AG04450 (cell line): ENCODE results near the gene WDR18. TPM values are rescaled to one million over a fixed set of nuclear protein-coding genes. Genes with fewer than 3 reads are reported as not detected.
A peak's percentile ranks its signal among the peaks of the same experiment; 100 is the strongest.

Source experiments
- CTCF ChIA-PET: fragments of 300-600, 350-600 bp; formaldehyde crosslinking; extraction: SDS; loops from one replicate; lab custom pipeline; 2022; ENCODE audit warnings: antibody characterized with exemption, inconsistent platforms; lab: Charles Lee
- POLR2A ChIA-PET: fragments of 350-600 bp; formaldehyde crosslinking; extraction: SDS; loops from one replicate; lab custom pipeline; 2021; ENCODE audit warnings: antibody characterized with exemption, inconsistent platforms; lab: Yijun Ruan, JAX
- DNase-seq: peaks from one replicate; pipeline ENCODE4 v3.0.0-alpha.2; 2011; ENCODE audit warnings: low read depth, low spot score
- H3K27ac ChIP-seq: one replicate; pipeline ENCODE4 v1.5.1; 2012; ENCODE audit warnings: low read depth, low read length, control low read depth
- H3K27me3 ChIP-seq: one replicate; pipeline ENCODE4 v1.6.0; 2012; ENCODE audit warnings: low read length; ENCODE audit not compliant: control insufficient read depth, insufficient read depth
- H3K4me3 ChIP-seq: 2 replicates; pipeline ENCODE4 v1.5.1; 2011; ENCODE audit warnings: mild to moderate bottlenecking, low read depth, low read length, control low read depth
- H3K9me3 ChIP-seq: 2 replicates; pipeline ENCODE4 v1.5.1; 2012; ENCODE audit warnings: low read length; ENCODE audit not compliant: control insufficient read depth, insufficient read depth
- CTCF ChIP-seq: IDR thresholded peaks from 2 replicates; pipeline ENCODE4 v1.5.1; 2011; ENCODE audit warnings: low read depth, low read length, control low read depth, inconsistent platforms
- polyA plus RNA-seq: library from polyadenylated mRNA; depleted of rRNA; stranded (reverse); fragments of >200 nt; gene quantifications from 2 replicates; pipeline ENCODE4 v1.2.3, GENCODE V29; 2011

The WDR18 gene
- polyA plus RNA-seq, 1 experiment: 24.5 TPM

GRCh38 chr19:993831-994393 is 9.8 kb downstream of the WDR18 start:
- H3K4me3 ChIP-seq: no peak overlapping the region
- no peak overlapping the region for H3K27ac ChIP-seq
- CTCF ChIA-PET: no interaction called here
- POLR2A ChIA-PET: no interaction called here
- no peak for TF ChIP-seq CTCF
- peaks cover 22% of the 10 kb centered on the region for H3K27me3 ChIP-seq
- peaks cover 7% of the 10 kb centered on the region; the same call in 1 of the 2 replicates for H3K9me3 ChIP-seq
- DNase-seq: no peak

- H3K27ac ChIP-seq: no peak overlapping the region
- H3K9me3 ChIP-seq: peaks cover 7% of the 10 kb centered on the region; the same call in 1 of the 2 replicates
- POLR2A ChIA-PET: no interaction called here
- H3K4me3 ChIP-seq: no peak overlapping the region
- DNase-seq: no peak
- peaks cover 28% of the 10 kb centered on the region for H3K27me3 ChIP-seq
- CTCF ChIA-PET: no interaction called here
- no peak for TF ChIP-seq CTCF
Measured at GRCh38 chr19:994516-994915, 10.4 kb downstream of the WDR18 start.

- CTCF ChIA-PET: no interaction called here
- POLR2A ChIA-PET: no interaction called here
- Histone ChIP-seq H3K27me3 (peaks cover 29% of the 10 kb centered on the region), H3K9me3 (peaks cover 7% of the 10 kb centered on the region; the same call in 1 of the 2 replicates), H3K4me3 (no peak overlapping the region), H3K27ac (no peak overlapping the region)
- DNase-seq: no peak
- TF ChIP-seq CTCF: no peak
Measured at GRCh38 chr19:995051-995827, 11.1 kb downstream of the WDR18 start.

GRCh38 chr19:996051-996838 is 12.1 kb downstream of the WDR18 start:
- Histone ChIP-seq H3K4me3 (peak overlapping the region; percentile 41), H3K27me3 (peaks cover 34% of the 10 kb centered on the region), H3K27ac (no peak overlapping the region), H3K9me3 (no peaks in the 10 kb centered on the region; the same call in 1 of the 2 replicates)
- ChIA-PET POLR2A (interaction anchor here (0.5 kb wide), 1 partner anchor 197 kb away, joined by 3 read pairs; no protein-coding TSS in a partner anchor), CTCF (interaction anchor here (0.6 to 1.0 kb wide), 2 partner anchors 72 to 198 kb away, joined by 4 to 8 read pairs; no protein-coding TSS in a partner anchor)
- no peak for DNase-seq
- no peak for TF ChIP-seq CTCF
